GM21526 (cell line): ENCODE measurements around the gene MUC5B.

ENCODE experiments used
- ATAC-seq: cut with Tn5 transposase; IDR thresholded peaks from one replicate; pipeline ENCODE4 v1.9.1; 2021; ENCODE audit warnings: moderate library complexity; ENCODE audit not compliant: unreplicated experiment, low FRiP score

MUC5B gene

GRCh38 chr11:1219834-1220815 lies 2.7 kb upstream of the MUC5B start:
- ATAC-seq, result no peak

- no peak for ATAC-seq
Measured at GRCh38 chr11:1220941-1221721, 1.7 kb upstream of the MUC5B start.

GRCh38 chr11:1221848-1222311 lies 986 bp upstream of the MUC5B start:
- ATAC-seq, result no peak

GRCh38 chr11:1223346-1224110 lies 662 bp downstream of the MUC5B start:
- no peak for ATAC-seq

GRCh38 chr11:1224111-1224490 lies 1.2 kb downstream of the MUC5B start:
- no peak for ATAC-seq

GRCh38 chr11:1224491-1225385 lies 1.9 kb downstream of the MUC5B start:
- ATAC-seq, result no peak

- no peak for ATAC-seq
Measured at GRCh38 chr11:1225386-1226225, 2.7 kb downstream of the MUC5B start.

- ATAC-seq, result no peak
Measured at GRCh38 chr11:1226226-1226985, 3.5 kb downstream of the MUC5B start.

- no peak for ATAC-seq
Measured at GRCh38 chr11:1226986-1227550, 4.2 kb downstream of the MUC5B start.

- no peak for ATAC-seq
Measured at GRCh38 chr11:1227551-1228100, 4.8 kb downstream of the MUC5B start.

GRCh38 chr11:1228101-1228821 lies 5.4 kb downstream of the MUC5B start:
- no peak for ATAC-seq

GRCh38 chr11:1228921-1229451 lies 6.1 kb downstream of the MUC5B start:
- ATAC-seq, result no peak

GRCh38 chr11:1229471-1230120 lies 6.7 kb downstream of the MUC5B start:
- ATAC-seq, result no peak

GRCh38 chr11:1230121-1230455 lies 7.2 kb downstream of the MUC5B start:
- no peak for ATAC-seq

GRCh38 chr11:1230456-1231395 lies 7.9 kb downstream of the MUC5B start:
- no peak for ATAC-seq
